Measurements from ENCODE around the gene PPID.
"Not testable (repeated sequence)": the region's sequence is repeated elsewhere in the genome, so short reads cannot be mapped to it uniquely, and the experiment has no call there.

Gene PPID

GRCh38 chr4:158722917-158723793, at the start of gene PPID:
Gene PPID (minus strand): TSS chr4:158723396. CDS start chr4:158723288, 108 bp downstream.
- DNase-seq = peak; percentile 93

GRCh38 chr4:158771776-158772175, 48.6 kb upstream of the PPID start:
- no peak for DNase-seq

- DNase-seq = no peak
These were observed 47.5 kb upstream of the PPID start for GRCh38 chr4:158770671-158771070.

- DNase-seq = peak; percentile 77
These were observed 46.2 kb upstream of the PPID start for GRCh38 chr4:158769175-158769921.

- DNase-seq = peak; percentile 82
These were observed 45.5 kb upstream of the PPID start, which contains the start of gene FNIP2 for GRCh38 chr4:158768555-158769174. Gene FNIP2 (plus strand): TSS chr4:158769026. CDS start chr4:158769213, 187 bp downstream.

- DNase-seq = no peak
These were observed 44.3 kb upstream of the PPID start for GRCh38 chr4:158767451-158767850.

GRCh38 chr4:158766434-158767044, 43.3 kb upstream of the PPID start:
- no peak for DNase-seq

- no peak for DNase-seq
These were observed 40.3 kb upstream of the PPID start for GRCh38 chr4:158763462-158763861.

GRCh38 chr4:158762553-158762952, 39.4 kb upstream of the PPID start:
- DNase-seq = no peak

GRCh38 chr4:158760866-158761265, 37.7 kb upstream of the PPID start:
- DNase-seq = no peak

- not testable (repeated sequence) for DNase-seq
These were observed 36.3 kb upstream of the PPID start for GRCh38 chr4:158759539-158759938.

GRCh38 chr4:158758703-158759102, 35.5 kb upstream of the PPID start:
- DNase-seq = no peak

GRCh38 chr4:158758142-158758541, 34.9 kb upstream of the PPID start:
- no peak for DNase-seq

- DNase-seq = no peak
These were observed 33.4 kb upstream of the PPID start for GRCh38 chr4:158756588-158756987.

- DNase-seq = not testable (repeated sequence)
These were observed 32.6 kb upstream of the PPID start for GRCh38 chr4:158755819-158756218.

- DNase-seq = no peak
These were observed 31.4 kb upstream of the PPID start for GRCh38 chr4:158754385-158755180.

- DNase-seq = no peak
These were observed 27.2 kb upstream of the PPID start for GRCh38 chr4:158750379-158750778.

- not testable (repeated sequence) for DNase-seq
These were observed 23.3 kb upstream of the PPID start for GRCh38 chr4:158746537-158746936.

GRCh38 chr4:158741326-158742021, 18.3 kb upstream of the PPID start:
- no peak for DNase-seq

- DNase-seq = no peak
These were observed 16.4 kb upstream of the PPID start for GRCh38 chr4:158739600-158739999.

- DNase-seq = no peak
These were observed 15.7 kb upstream of the PPID start for GRCh38 chr4:158738866-158739265.

Measured in activated CD8-positive, alpha-beta memory T cell treated with anti-CD3 and anti-CD28 coated beads, Interleukin-2, amount 50 U/mL, for 48 hours (primary cell).